Inferior parietal cortex (tissue), 1 donor: ENCODE measurements around the gene HSPB8.

Source experiments
- DNase-seq: peaks from one replicate; pipeline ENCODE4 v3.0.0-alpha.2; 2016; ENCODE audit errors: extremely low spot score

The HSPB8 gene

GRCh38 chr12:119178544-119179334 lies at the start of gene HSPB8:
Gene HSPB8 (plus strand): TSS chr12:119178931. CDS start chr12:119179313, 382 bp downstream.
- DNase-seq: peak; percentile 55

- DNase-seq: no peak
These were observed 48.8 kb upstream of the HSPB8 start for GRCh38 chr12:119129827-119130434.

- DNase-seq: no peak
These were observed 48.2 kb upstream of the HSPB8 start for GRCh38 chr12:119130523-119130922.

GRCh38 chr12:119134284-119135072 lies 44.3 kb upstream of the HSPB8 start:
- no peak for DNase-seq

- no peak for DNase-seq
These were observed 41.8 kb upstream of the HSPB8 start for GRCh38 chr12:119136811-119137410.

- no peak for DNase-seq
These were observed 39.3 kb upstream of the HSPB8 start for GRCh38 chr12:119139448-119139847.

GRCh38 chr12:119145367-119145766 lies 33.4 kb upstream of the HSPB8 start:
- DNase-seq: no peak

GRCh38 chr12:119147847-119148448 lies 30.8 kb upstream of the HSPB8 start:
- DNase-seq: no peak

GRCh38 chr12:119149270-119149669 lies 29.5 kb upstream of the HSPB8 start:
- no peak for DNase-seq

GRCh38 chr12:119151445-119152026 lies 27.2 kb upstream of the HSPB8 start:
- no peak for DNase-seq

- DNase-seq: no peak
These were observed 25.0 kb upstream of the HSPB8 start for GRCh38 chr12:119153477-119154434.

- DNase-seq: no peak
These were observed 24.3 kb upstream of the HSPB8 start for GRCh38 chr12:119154435-119154818.

GRCh38 chr12:119156401-119157044 lies 22.2 kb upstream of the HSPB8 start:
- DNase-seq: no peak

GRCh38 chr12:119157528-119157927 lies 21.2 kb upstream of the HSPB8 start:
- no peak for DNase-seq

- DNase-seq: no peak
These were observed 20.8 kb upstream of the HSPB8 start for GRCh38 chr12:119157978-119158377.

- DNase-seq: no peak
These were observed 20.3 kb upstream of the HSPB8 start for GRCh38 chr12:119158402-119158801.

GRCh38 chr12:119159844-119160243 lies 18.9 kb upstream of the HSPB8 start:
- DNase-seq: no peak

- no peak for DNase-seq
These were observed 10.8 kb upstream of the HSPB8 start for GRCh38 chr12:119167902-119168301.

- no peak for DNase-seq
These were observed 10.0 kb upstream of the HSPB8 start for GRCh38 chr12:119168721-119169120.

- no peak for DNase-seq
These were observed 9.6 kb upstream of the HSPB8 start for GRCh38 chr12:119169150-119169549.
